HFFc6 (cell line): ENCODE results near the gene GNB1L. TPM values are rescaled to one million over a fixed set of nuclear protein-coding genes. Genes with fewer than 3 reads are reported as not detected.

ENCODE experiments used
- DNase-seq: peaks from one replicate; pipeline ENCODE4 v3.0.0-alpha.2; 2018
- H3K27ac Mint-ChIP-seq: 2 replicates; pipeline ENCODE4 v1.8.0; 2020; ENCODE audit warnings: mild to moderate bottlenecking, mixed read lengths
- H3K27me3 Mint-ChIP-seq: 2 replicates; pipeline ENCODE4 v1.8.0; 2021; ENCODE audit warnings: mild to moderate bottlenecking, moderate library complexity, mixed read lengths; ENCODE audit not compliant: insufficient read depth
- H3K36me3 Mint-ChIP-seq: 2 replicates; pipeline ENCODE4 v1.8.0; 2021; ENCODE audit warnings: low read depth, mixed read lengths
- H3K4me1 Mint-ChIP-seq: 2 replicates; pipeline ENCODE4 v1.8.0; 2020; ENCODE audit warnings: low read depth, mixed read lengths
- H3K4me3 Mint-ChIP-seq: 2 replicates; pipeline ENCODE4 v1.8.0; 2020; ENCODE audit warnings: mild to moderate bottlenecking, moderate library complexity, mixed read lengths
- H3K9me3 Mint-ChIP-seq: 2 replicates; pipeline ENCODE4 v1.8.0; 2020; ENCODE audit warnings: mild to moderate bottlenecking, mixed read lengths
- CTCF ChIP-seq: fragments of 200-600 bp; sonication (generic); IDR thresholded peaks from 2 replicates; pipeline ENCODE4 v1.5.0; 2021; ENCODE audit warnings: antibody characterized with exemption, mild to moderate bottlenecking
- total RNA-seq, 6 experiments: library from RNA; stranded (reverse); fragmentation: NEBNext Ultra II Directional; extraction: Animal tissue kit (Norgen Biotek cat#: 25700); gene quantifications; 2 replicates in 1 of 6; 3 replicates in 5 of 6; pipeline ENCODE4 v1.2.3, GENCODE V29; 2021

GNB1L gene
- total RNA-seq, 6 experiments from 2014 or later: 6.6 to 9.6 (median 7.6) TPM

GRCh38 chr22:19892257-19892879 is 37.7 kb upstream of the GNB1L start:
- Mint-ChIP-seq H3K9me3 (no peaks in the 10 kb centered on the region), H3K27ac (peak overlapping the region; percentile 77), H3K36me3 (peaks cover 2% of the 10 kb centered on the region; the same call in 1 of the 2 replicates), H3K4me3 (no peak overlapping the region; the same call in 1 of the 2 replicates), H3K4me1 (peaks cover 36% of the 10 kb centered on the region), H3K27me3 (no peaks in the 10 kb centered on the region; the same call in 1 of the 2 replicates)
- no peak for TF ChIP-seq CTCF
- DNase-seq: no peak

GRCh38 chr22:19891317-19892256 is 36.9 kb upstream of the GNB1L start:
- DNase-seq: peak; percentile 77
- H3K4me1 Mint-ChIP-seq: peaks cover 44% of the 10 kb centered on the region
- peak overlapping the region; percentile 54 for H3K4me3 Mint-ChIP-seq
- H3K27ac Mint-ChIP-seq: peak overlapping the region; percentile 77
- H3K27me3 Mint-ChIP-seq: no peaks in the 10 kb centered on the region; the same call in 1 of the 2 replicates
- no peak for TF ChIP-seq CTCF
- H3K36me3 Mint-ChIP-seq: peaks cover 8% of the 10 kb centered on the region; the same call in 1 of the 2 replicates
- no peaks in the 10 kb centered on the region for H3K9me3 Mint-ChIP-seq

GRCh38 chr22:19890502-19891316 is 36.0 kb upstream of the GNB1L start:
- Mint-ChIP-seq H3K4me3 (no peak overlapping the region), H3K4me1 (peaks cover 52% of the 10 kb centered on the region), H3K27me3 (no peaks in the 10 kb centered on the region; the same call in 1 of the 2 replicates), H3K36me3 (peaks cover 11% of the 10 kb centered on the region; the same call in 1 of the 2 replicates), H3K27ac (peak overlapping the region; percentile 77), H3K9me3 (no peaks in the 10 kb centered on the region)
- no peak for TF ChIP-seq CTCF
- DNase-seq: no peak

- no peak for DNase-seq
- no peak overlapping the region for H3K27ac Mint-ChIP-seq
- no peak overlapping the region for H3K4me3 Mint-ChIP-seq
- TF ChIP-seq CTCF: no peak
- H3K9me3 Mint-ChIP-seq: no peaks in the 10 kb centered on the region
- H3K36me3 Mint-ChIP-seq: peaks cover 13% of the 10 kb centered on the region; the same call in 1 of the 2 replicates
- H3K27me3 Mint-ChIP-seq: no peaks in the 10 kb centered on the region; the same call in 1 of the 2 replicates
- peaks cover 56% of the 10 kb centered on the region for H3K4me1 Mint-ChIP-seq
Observed at GRCh38 chr22:19889951-19890350, 35.3 kb upstream of the GNB1L start.

- peaks cover 56% of the 10 kb centered on the region for H3K4me1 Mint-ChIP-seq
- no peak for TF ChIP-seq CTCF
- no peaks in the 10 kb centered on the region for H3K9me3 Mint-ChIP-seq
- no peak overlapping the region for H3K27ac Mint-ChIP-seq
- peaks cover 13% of the 10 kb centered on the region; the same call in 1 of the 2 replicates for H3K36me3 Mint-ChIP-seq
- no peaks in the 10 kb centered on the region; the same call in 1 of the 2 replicates for H3K27me3 Mint-ChIP-seq
- no peak overlapping the region for H3K4me3 Mint-ChIP-seq
- no peak for DNase-seq
Observed at GRCh38 chr22:19888131-19888746, 33.6 kb upstream of the GNB1L start.
